Spleen (tissue), 13 donors: ENCODE data around the gene KSR1. TPM values are rescaled to one million over a fixed set of nuclear protein-coding genes. Genes with fewer than 3 reads are reported as not detected.
A peak's percentile ranks its signal among the peaks of the same experiment; 100 is the strongest.
"Not testable (repeated sequence)": the region's sequence is repeated elsewhere in the genome, so short reads cannot be mapped to it uniquely, and the experiment has no call there.

ENCODE experiments used
- DNase-seq: peaks from one replicate; pipeline ENCODE4 v3.0.0-alpha.2; 2020
- H3K27ac ChIP-seq, 8 donors: fragments of 200-600 bp; sonication (generic) in 7 of 8; 1 replicate in 4 of 8; 2 replicates in 4 of 8; pipeline versions ENCODE4 v1.5.0 to v1.8.0; 2016 to 2021; ENCODE audit warnings: inconsistent platforms in 4 of 8, mild to moderate bottlenecking in 4 of 8, moderate library complexity in 1 of 8
- H3K27me3 ChIP-seq, 7 donors: fragments of 200-600 bp; sonication (generic) in 6 of 7; replicated peaks in 1 of 7; 1 replicate in 4 of 7; 2 replicates in 3 of 7; pipeline versions ENCODE4 v1.5.0 to v1.8.0; 2016 to 2021; ENCODE audit warnings: inconsistent platforms in 3 of 7, mild to moderate bottlenecking in 1 of 7
- H3K36me3 ChIP-seq, 6 donors: fragments of 200-600 bp; sonication (generic) in 5 of 6; 1 replicate in 4 of 6; 2 replicates in 2 of 6; pipeline versions ENCODE4 v1.5.0 to v1.8.0; 2016 to 2021; ENCODE audit warnings: inconsistent platforms in 2 of 6
- H3K4me1 ChIP-seq, 6 donors: fragments of 200-600 bp; sonication (generic) in 5 of 6; 1 replicate in 3 of 6; 2 replicates in 3 of 6; pipeline versions ENCODE4 v1.5.0 to v1.8.0; 2016 to 2021; ENCODE audit warnings: inconsistent platforms in 3 of 6
- H3K4me3 ChIP-seq, 8 donors: fragments of 200-600 bp; sonication (generic) in 7 of 8; 1 replicate in 4 of 8; 2 replicates in 4 of 8; pipeline versions ENCODE4 v1.5.0 to v1.8.0; 2016 to 2021; ENCODE audit warnings: inconsistent platforms in 4 of 8, mild to moderate bottlenecking in 4 of 8, moderate library complexity in 2 of 8
- H3K9me3 ChIP-seq, 8 donors: fragments of 200-600 bp; sonication (generic) in 7 of 8; 1 replicate in 4 of 8; 2 replicates in 4 of 8; pipeline versions ENCODE4 v1.5.0 to v1.8.0; 2016 to 2021; ENCODE audit warnings: inconsistent platforms in 4 of 8
- CTCF ChIP-seq, 11 experiments: fragments of 200-600 bp in 7 of 11; fragments of 450-650 bp in 4 of 11; sonication (generic) in 4 of 11; IDR thresholded peaks in 8 of 11; conservative IDR thresholded peaks in 3 of 11; 1 replicate in 7 of 11; 2 replicates in 4 of 11; pipeline versions ENCODE4 v1.4.0 to v1.8.0; 2016 to 2021; ENCODE audit warnings: antibody characterized with exemption in 11 of 11, inconsistent platforms in 4 of 11, mild to moderate bottlenecking in 1 of 11
- POLR2A ChIP-seq, 3 donors: fragments of 450-650 bp; IDR thresholded peaks; one replicate each; pipeline ENCODE4 v1.5.1; 2017; ENCODE audit warnings: antibody characterized with exemption in 3 of 3, mild to moderate bottlenecking in 1 of 3
- POLR2AphosphoS5 ChIP-seq, 3 donors: sonication (generic); formaldehyde crosslinking; IDR thresholded peaks; one replicate each; pipeline ENCODE4 v1.5.1; 2017; ENCODE audit warnings: antibody characterized with exemption in 3 of 3
- WGBS, 5 donors: extraction: QIAGEN DNeasy Blood & Tissue Kit in 3 of 5; methylation state at CpG; one replicate each; pipeline versions ENCODE4 v1.1.5 to v1.1.7; 2013 to 2018; 5-methylcytosine and 5-hydroxymethylcytosine counted together
- intact Hi-C: fragments of 100-400 bp; cut with DNase I; formaldehyde crosslinking; loops from one replicate; pipeline ENCODE4 v1.15.0; 2023; ENCODE audit warnings: low total_unique reads
- long read RNA-seq, 2 donors: transcript quantifications; one replicate each; lab custom pipeline, GENCODE V29; 2026
- polyA plus RNA-seq, 3 donors: library from polyadenylated mRNA; stranded (reverse); fragments of 200-250 nt; gene quantifications; one replicate each; pipeline ENCODE4 v1.2.1, GENCODE V29; 2013
- total RNA-seq, 7 donors: library from RNA; depleted of rRNA in 3 of 7; stranded (reverse); fragments of >200 nt in 3 of 7; fragmentation: NEBNext Ultra II Directional in 4 of 7; extraction: Animal tissue kit (Norgen Biotek cat#: 25700) in 4 of 7; gene quantifications; one replicate each; pipeline versions ENCODE4 v1.1.0 to v1.2.1, GENCODE V29; 2016 to 2021
- donor health status: healthy with polysubstance abuse.
- donor health status: DM: no; HTN: no; CAD: no; lungs with moderate emphysema.
- donor health status: DM: no; HTN: no; CAD: no.
- donor health status: Bipolar disorder and iron deficiency.
- donor health status: healthy.
- donor health status: DM: no; HTN: no; CAD: no.
- donor health status: DM: yes; HTN: yes; CAD: no.

The KSR1 gene
- total RNA-seq (100 to 1,000 TPM in 1 of 7 donors, 10 to 100 TPM in 6; 35.2 to 100 (median 58.7) TPM), polyA plus RNA-seq (10 to 100 TPM in 2 of 3 donors, 1 to 10 TPM in 1; 6.4 to 24.0 (median 12.0) TPM)
- long read RNA-seq, donor 1, partial matches to known transcripts: 0 of 5 reads
- long read RNA-seq, donor 1, other reads (novel, unspliced or antisense): 5 of 5 reads
- long read RNA-seq, donor 2: 0 reads

GRCh38 chr17:27455914-27456680, at the start of gene KSR1:
KSR1 (plus strand) TSS chr17:27456448; CDS start chr17:27456644, 196 bp downstream.
- peak within 1 kb of the TSS; percentile 75 to 96 (median 84) for H3K4me3 ChIP-seq
- H3K36me3 ChIP-seq: no peaks in the 10 kb centered on the region
- WGBS, 5 donors: 0 to 1% (median 0%) methylated on average over 23 to 88 of the region's 88 CpGs
- H3K27me3 ChIP-seq: no peaks in the 10 kb centered on the region
- intact Hi-C loops: loop anchor here (10.0 kb wide), 2 partner anchors 101 to 139 kb away; no protein-coding TSS in a partner anchor
- H3K9me3 ChIP-seq: no peaks in the 10 kb centered on the region
- peak within 1 kb of the TSS; percentile 57 to 88 (median 83) for H3K27ac ChIP-seq
- TF ChIP-seq CTCF (IDR thresholded peaks at IDR 0.05 in 8 of 11, conservative IDR thresholded peaks at IDR 0.05 in 3 of 11) (peak in 8 of 11 experiments; percentile 32 to 68 (median 45)), POLR2AphosphoS5 (IDR thresholded peaks at IDR 0.05) (peak; percentile 82 to 88 (median 88)), POLR2A (IDR thresholded peaks at IDR 0.05) (peak in 1 of 3 donors; percentile 72)
- H3K4me1 ChIP-seq: peaks cover 6 to 50% (median 34%) of the 10 kb centered on the region in 6 donors
- DNase-seq: peak; percentile 97

- no peak for TF ChIP-seq POLR2A (IDR thresholded peaks at IDR 0.05)
- 48 to 78% (median 58%) methylated on average over 6 of the region's 6 CpGs for WGBS, 5 donors
- Histone ChIP-seq H3K4me3 (no peak overlapping the region), H3K36me3 (no peaks in the 10 kb centered on the region), H3K9me3 (no peaks in the 10 kb centered on the region), H3K27ac (no peak overlapping the region), H3K4me1 (peaks cover 0 to 2% (median 0%) of the 10 kb centered on the region in 6 donors), H3K27me3 (no peaks in the 10 kb centered on the region)
- no peak for DNase-seq
- intact Hi-C loops: no loop called here
These were observed 48.1 kb upstream of the KSR1 start for GRCh38 chr17:27407916-27408864.

GRCh38 chr17:27408891-27409290, 47.4 kb upstream of the KSR1 start:
- TF ChIP-seq CTCF (IDR thresholded peaks at IDR 0.05 in 8 of 11, conservative IDR thresholded peaks at IDR 0.05 in 3 of 11): no peak
- TF ChIP-seq POLR2AphosphoS5 (IDR thresholded peaks at IDR 0.05): no peak
- TF ChIP-seq POLR2A (IDR thresholded peaks at IDR 0.05): no peak
- intact Hi-C loops: no loop called here
- Histone ChIP-seq H3K36me3 (no peaks in the 10 kb centered on the region), H3K9me3 (no peaks in the 10 kb centered on the region), H3K27me3 (no peaks in the 10 kb centered on the region), H3K27ac (no peak overlapping the region), H3K4me1 (peaks cover 0 to 10% (median 5%) of the 10 kb centered on the region in 6 donors), H3K4me3 (no peak overlapping the region)
- no peak for DNase-seq
- 63 to 70% (median 67%) methylated on average over 3 to 4 of the region's 4 CpGs for WGBS, 5 donors

GRCh38 chr17:27412158-27412557, 44.1 kb upstream of the KSR1 start:
- DNase-seq, H3K9me3 ChIP-seq, H3K27ac ChIP-seq, H3K27me3 ChIP-seq, H3K36me3 ChIP-seq, H3K4me3 ChIP-seq, intact Hi-C loops: not testable (repeated sequence)
- 79 to 91% (median 83%) methylated on average over 9 of the region's 9 CpGs for WGBS, 5 donors
- peaks cover 0 to 16% (median 12%) of the 10 kb centered on the region in 6 donors for H3K4me1 ChIP-seq
